Subcutaneous adipose tissue (tissue), 4 donors: Measurements from ENCODE around the gene MSI2. TPM values are rescaled to one million over a fixed set of nuclear protein-coding genes. Genes with fewer than 3 reads are reported as not detected.

Experiments used
- CTCF ChIP-seq: fragments of 450-650 bp; IDR thresholded peaks from one replicate; pipeline ENCODE4 v1.5.1; 2016; ENCODE audit warnings: low read depth, mild to moderate bottlenecking, control low read depth, antibody characterized with exemption, moderate library complexity
- total RNA-seq, 4 donors: library from RNA; depleted of rRNA; stranded (reverse); fragments of >200 nt; gene quantifications; one replicate each; pipeline ENCODE4 v1.1.0, GENCODE V29; 2016

Gene MSI2
- total RNA-seq, 4 donors from 2014 or later: 9.5 to 12.9 (median 10.9) TPM

GRCh38 chr17:57665696-57666095, 409.4 kb downstream of the MSI2 start:
- TF ChIP-seq CTCF: no peak

GRCh38 chr17:57666201-57666870, 410.0 kb downstream of the MSI2 start:
- TF ChIP-seq CTCF: no peak

- no peak for TF ChIP-seq CTCF
These were observed 410.6 kb downstream of the MSI2 start for GRCh38 chr17:57666946-57667345.

- no peak for TF ChIP-seq CTCF
These were observed 411.2 kb downstream of the MSI2 start for GRCh38 chr17:57667461-57667923.

- no peak for TF ChIP-seq CTCF
These were observed 412.0 kb downstream of the MSI2 start for GRCh38 chr17:57668332-57668731.

GRCh38 chr17:57669671-57670529, 413.6 kb downstream of the MSI2 start:
- no peak for TF ChIP-seq CTCF
